Liver (tissue), 9 donors: ENCODE data around the gene RHBDF2. TPM values are rescaled to one million over a fixed set of nuclear protein-coding genes. Genes with fewer than 3 reads are reported as not detected.

Experiments used
- DNase-seq: peaks from one replicate; pipeline ENCODE4 v3.0.0-alpha.2; 2017; ENCODE audit warnings: low spot score
- H3K27ac ChIP-seq, 2 donors: one replicate each; pipeline ENCODE4 v1.7.0; 2013; ENCODE audit warnings: inconsistent platforms in 2 of 2, low read length in 2 of 2, control low read depth in 1 of 2, low read depth in 1 of 2, mild to moderate bottlenecking in 1 of 2
- H3K27me3 ChIP-seq, 4 donors: one replicate each; pipeline versions ENCODE4 v1.6.1 to v1.7.0; 2013; ENCODE audit warnings: low read length in 3 of 4, inconsistent platforms in 1 of 4, mild to moderate bottlenecking in 1 of 4, moderate library complexity in 1 of 4; ENCODE audit not compliant: control insufficient read depth in 4 of 4, insufficient read depth in 4 of 4
- H3K36me3 ChIP-seq, 4 donors: one replicate each; pipeline versions ENCODE4 v1.6.1 to v1.7.0; 2013; ENCODE audit warnings: low read length in 3 of 4, mild to moderate bottlenecking in 3 of 4, low read depth in 1 of 4, moderate library complexity in 1 of 4; ENCODE audit not compliant: control insufficient read depth in 4 of 4, insufficient read depth in 3 of 4
- H3K4me1 ChIP-seq, 4 donors: one replicate each; pipeline versions ENCODE4 v1.6.1 to v1.7.0; 2013; ENCODE audit warnings: low read length in 3 of 4, mild to moderate bottlenecking in 3 of 4, moderate library complexity in 1 of 4; ENCODE audit not compliant: control insufficient read depth in 4 of 4, insufficient read depth in 4 of 4
- H3K4me3 ChIP-seq, 3 donors: one replicate each; pipeline versions ENCODE4 v1.6.1 to v1.7.0; 2013; ENCODE audit warnings: low read length in 3 of 3, control low read depth in 1 of 3, low read depth in 1 of 3, mild to moderate bottlenecking in 1 of 3
- H3K9ac ChIP-seq, 2 donors: one replicate each; pipeline ENCODE4 v1.7.0; 2013; ENCODE audit warnings: low read length in 2 of 2, mild to moderate bottlenecking in 2 of 2, moderate library complexity in 2 of 2, control low read depth in 1 of 2, low read depth in 1 of 2
- H3K9me3 ChIP-seq, 4 donors: one replicate each; pipeline versions ENCODE4 v1.6.1 to v1.7.0; 2013; ENCODE audit warnings: low read length in 3 of 4; ENCODE audit not compliant: control insufficient read depth in 4 of 4
- CTCF ChIP-seq: fragments of 150-350 bp; IDR thresholded peaks from 2 replicates; pipeline ENCODE4 v1.5.1; 2017; ENCODE audit warnings: improper control_type of control experiment, low read depth, low read length; ENCODE audit not compliant: missing input control
- EGR1 ChIP-seq, 2 donors: IDR thresholded peaks; 2 replicates each; pipeline ENCODE4 v1.6.1; 2016 to 2018; ENCODE audit warnings: antibody characterized with exemption in 2 of 2, low read depth in 2 of 2
- FOXA2 ChIP-seq: IDR thresholded peaks from 2 replicates; pipeline ENCODE4 v1.6.1; 2016; ENCODE audit warnings: antibody characterized with exemption
- HNF4A ChIP-seq, 2 donors: conservative IDR thresholded peaks; 2 replicates each; pipeline ENCODE4 v1.6.1; 2016; ENCODE audit warnings: antibody characterized with exemption in 2 of 2, mild to moderate bottlenecking in 2 of 2
- RAD21 ChIP-seq, 2 donors: IDR thresholded peaks; 2 replicates each; pipeline ENCODE4 v1.6.1; 2016; ENCODE audit warnings: antibody characterized with exemption in 2 of 2, mild to moderate bottlenecking in 2 of 2
- TAF1 ChIP-seq: conservative IDR thresholded peaks from 2 replicates; pipeline ENCODE4 v1.6.1; 2016; ENCODE audit warnings: antibody characterized with exemption, mild to moderate bottlenecking
- YY1 ChIP-seq: IDR thresholded peaks from 2 replicates; pipeline ENCODE4 v1.6.1; 2016; ENCODE audit warnings: antibody characterized with exemption, mild to moderate bottlenecking
- ZBTB33 ChIP-seq: IDR thresholded peaks from 2 replicates; pipeline ENCODE4 v1.6.1; 2016; ENCODE audit warnings: antibody characterized with exemption
- WGBS: extraction: QIAGEN DNeasy Blood & Tissue Kit; methylation state at CpG from one replicate; pipeline ENCODE4 v1.1.7; 2013; 5-methylcytosine and 5-hydroxymethylcytosine counted together
- polyA plus RNA-seq, 2 donors: library from polyadenylated mRNA; stranded (reverse) in 1 of 2; unstranded in 1 of 2; fragments of 200-250 nt in 1 of 2; fragments of >200 nt in 1 of 2; fragmentation: Nextera tagmentation in 1 of 2; extraction: Ambion mirVana in 1 of 2; gene quantifications; one replicate each; pipeline versions ENCODE4 v1.2.1 to v1.2.3, GENCODE V29; 2013 to 2015
- total RNA-seq, 2 donors: library from RNA; depleted of rRNA; stranded (reverse); fragments of >200 nt; gene quantifications; one replicate each; pipeline ENCODE4 v1.2.3, GENCODE V29; 2014
- donor health status: healthy.
- donor health status: healthy.
- donor health status: healthy.
- donor health status: healthy.
- donor health status: healthy.

The RHBDF2 gene
- total and polyA plus RNA-seq, 4 donors, result 2.9 to 6.7 (median 4.6) TPM

DNA sequence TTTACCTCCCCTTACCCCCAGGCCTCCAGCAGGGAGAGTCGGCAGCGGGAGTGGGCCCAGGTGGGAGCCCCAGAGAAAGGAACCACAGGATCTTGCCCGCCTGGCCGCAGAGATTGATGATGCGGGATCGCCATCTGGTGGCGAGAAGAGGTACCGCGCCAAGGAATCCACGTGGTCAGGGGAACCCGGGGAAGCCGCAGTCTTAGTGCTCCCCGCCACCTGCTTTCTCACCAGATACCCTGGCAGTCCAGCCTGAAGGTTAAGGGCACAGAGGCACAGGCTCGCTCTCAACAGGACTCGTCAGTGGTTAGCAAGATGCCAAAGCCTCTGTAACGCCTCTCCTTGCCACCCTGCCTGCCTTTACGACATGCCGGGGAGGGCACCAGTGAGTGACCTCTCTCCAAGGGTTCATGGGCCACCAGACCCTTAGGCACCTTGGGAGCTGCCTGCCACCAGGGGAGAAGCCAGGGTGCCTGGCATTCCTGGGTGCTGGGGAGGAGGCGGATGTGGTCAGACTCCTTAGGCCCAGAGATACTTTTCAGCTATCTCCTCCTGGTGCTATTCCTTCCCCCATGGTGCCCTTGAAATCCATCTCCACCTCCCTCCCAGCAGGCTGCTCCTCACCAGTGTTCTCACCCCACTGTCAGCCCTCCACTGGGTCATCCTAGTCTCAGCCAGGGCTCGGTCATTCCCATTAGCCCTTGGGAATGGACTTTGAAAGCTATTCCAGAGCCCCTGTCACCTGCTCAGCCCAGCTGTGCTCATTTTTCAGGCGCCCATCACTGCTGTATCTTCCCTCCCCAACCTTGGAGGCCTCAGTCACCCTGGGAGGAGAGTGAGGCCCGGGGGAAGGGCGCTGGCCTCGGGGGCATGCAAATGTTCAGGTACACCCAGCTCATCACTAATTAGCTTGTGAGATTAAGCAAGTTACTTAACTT, 5.5 kb upstream of the RHBDF2 start:
- Histone ChIP-seq H3K9ac (no peak overlapping the region), H3K9me3 (no peaks in the 10 kb centered on the region), H3K27me3 (no peaks in the 10 kb centered on the region), H3K27ac (no peak overlapping the region), H3K4me3 (no peak overlapping the region), H3K4me1 (peaks cover 0 to 4% (median under 1%) of the 10 kb centered on the region in 4 donors), H3K36me3 (no peaks in the 10 kb centered on the region)
- TF ChIP-seq RAD21 (IDR thresholded peaks at IDR 0.05) (peak; percentile 98), HNF4A (conservative IDR thresholded peaks at IDR 0.05) (no peak), CTCF (peak; percentile 97)
- peak; percentile 91 for DNase-seq
- 26% methylated on average over 24 of the region's 24 CpGs for WGBS

DNA sequence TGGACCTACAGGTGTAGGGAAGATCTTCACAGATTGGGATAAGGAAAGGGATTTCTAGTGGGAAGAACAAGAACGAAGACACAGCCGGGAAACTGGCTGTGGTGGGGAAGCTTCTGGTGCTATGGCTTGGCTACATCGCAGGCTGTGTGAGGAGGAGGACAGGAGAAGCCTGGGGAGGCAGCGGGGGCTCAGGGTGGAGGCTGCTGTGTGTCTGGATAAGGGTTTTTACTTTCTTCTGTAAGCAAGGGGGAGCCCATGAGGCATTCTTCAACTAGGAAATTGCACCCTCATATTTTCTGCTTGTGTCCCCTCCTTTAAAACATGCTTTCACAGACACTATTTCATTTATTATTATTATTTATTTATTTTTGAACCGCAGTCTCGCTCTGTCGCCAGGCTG, 2.9 kb upstream of the RHBDF2 start:
- no peak overlapping the region for H3K9ac ChIP-seq
- H3K4me3 ChIP-seq, result no peak overlapping the region
- no peaks in the 10 kb centered on the region for H3K36me3 ChIP-seq
- H3K9me3 ChIP-seq, result no peaks in the 10 kb centered on the region
- DNase-seq, result no peak
- no peaks in the 10 kb centered on the region for H3K27me3 ChIP-seq
- H3K4me1 ChIP-seq, result peaks cover 0 to 24% (median 14%) of the 10 kb centered on the region in 4 donors
- 86% methylated on average over 7 of the region's 7 CpGs for WGBS
- H3K27ac ChIP-seq, result no peak overlapping the region
- no peak for TF ChIP-seq EGR1 (IDR thresholded peaks at IDR 0.05; ENCODE audit: low read depth in 2 of 2)
- no peak for TF ChIP-seq YY1
- no peak for TF ChIP-seq TAF1
- no peak for TF ChIP-seq FOXA2
- TF ChIP-seq ZBTB33, result no peak
- no peak for TF ChIP-seq CTCF
